Gastroesophageal sphincter (tissue), 4 donors: ENCODE data around the gene DHRSX. TPM values are rescaled to one million over a fixed set of nuclear protein-coding genes. Genes with fewer than 3 reads are reported as not detected.
"Not testable (repeated sequence)": the region's sequence is repeated elsewhere in the genome, so short reads cannot be mapped to it uniquely, and the experiment has no call there.

Experiments used
- ATAC-seq: fragments of 150-250 bp; one replicate; pipeline ENCODE4 v1.9.1; 2016; ENCODE audit warnings: mild to moderate bottlenecking, moderate library complexity
- H3K27ac ChIP-seq, 4 donors: fragments of 200-600 bp; sonication (generic) in 3 of 4; 1 replicate in 3 of 4; 2 replicates in 1 of 4; pipeline ENCODE4 v1.5.1; 2016 to 2019
- H3K27me3 ChIP-seq: fragments of 200-600 bp; sonication (generic); one replicate; pipeline ENCODE4 v1.5.1; 2019
- H3K36me3 ChIP-seq, 2 donors: fragments of 200-600 bp; sonication (generic); one replicate each; pipeline ENCODE4 v1.5.1; 2019; ENCODE audit warnings: control low read depth in 1 of 2
- H3K4me1 ChIP-seq, 3 donors: fragments of 200-600 bp; sonication (generic); 1 replicate in 2 of 3; 2 replicates in 1 of 3; pipeline ENCODE4 v1.5.1; 2016 to 2019; ENCODE audit warnings: control low read depth in 2 of 3
- H3K4me3 ChIP-seq, 2 donors: fragments of 200-600 bp; sonication (generic); one replicate each; pipeline ENCODE4 v1.5.1; 2019; ENCODE audit warnings: mild to moderate bottlenecking in 1 of 2, moderate library complexity in 1 of 2
- H3K9me3 ChIP-seq, 3 donors: fragments of 200-600 bp; sonication (generic); one replicate each; pipeline ENCODE4 v1.5.1; 2017 to 2019; ENCODE audit warnings: control low read depth in 2 of 3
- CTCF ChIP-seq, 4 experiments: fragments of 200-600 bp in 2 of 4; fragments of 450-650 bp in 2 of 4; sonication (generic) in 1 of 4; IDR thresholded peaks; one replicate each; pipeline ENCODE4 v1.5.1; 2017 to 2019; ENCODE audit warnings: antibody characterized with exemption in 4 of 4, mild to moderate bottlenecking in 2 of 4, moderate library complexity in 2 of 4
- EP300 ChIP-seq: sonication (generic); formaldehyde crosslinking; IDR thresholded peaks from one replicate; pipeline ENCODE4 v1.6.1; 2017; ENCODE audit warnings: antibody characterized with exemption, mild to moderate bottlenecking
- POLR2A ChIP-seq, 2 donors: fragments of 450-650 bp; IDR thresholded peaks; one replicate each; pipeline ENCODE4 v1.6.1; 2017; ENCODE audit warnings: antibody characterized with exemption in 2 of 2, mild to moderate bottlenecking in 2 of 2, moderate library complexity in 1 of 2
- POLR2AphosphoS5 ChIP-seq: sonication (generic); formaldehyde crosslinking; IDR thresholded peaks from one replicate; pipeline ENCODE4 v1.6.1; 2017; ENCODE audit warnings: antibody characterized with exemption
- WGBS, 2 donors: methylation state at CpG; one replicate each; pipeline ENCODE4 v1.1.5; 2018; ENCODE audit warnings: low coverage in 1 of 2; 5-methylcytosine and 5-hydroxymethylcytosine counted together
- total RNA-seq, 4 donors: library from RNA; depleted of rRNA; stranded (reverse); fragments of >200 nt; gene quantifications; one replicate each; pipeline ENCODE4 v1.1.0, GENCODE V29; 2016

Gene DHRSX
- total RNA-seq, 4 donors from 2014 or later, result 16.8 to 26.3 (median 21.1) TPM

GRCh38 chrX:2539586-2539985 is 38.8 kb upstream of the DHRSX start:
- no peaks in the 10 kb centered on the region for H3K36me3 ChIP-seq
- no peak overlapping the region for H3K27ac ChIP-seq
- no peaks in the 10 kb centered on the region for H3K9me3 ChIP-seq
- H3K27me3 ChIP-seq, result no peaks in the 10 kb centered on the region
- no peak overlapping the region for H3K4me3 ChIP-seq
- WGBS, 2 donors, result 64 to 74% methylated on average over 3 of the region's 3 CpGs
- no peak for TF ChIP-seq POLR2AphosphoS5
- no peak for TF ChIP-seq CTCF (IDR thresholded peaks at IDR 0.05)
- no peak for TF ChIP-seq POLR2A (IDR thresholded peaks at IDR 0.05)
- ATAC-seq, result no peak
- H3K4me1 ChIP-seq, result no peaks in the 10 kb centered on the region

- H3K9me3 ChIP-seq, result no peaks in the 10 kb centered on the region
- H3K36me3 ChIP-seq, result no peaks in the 10 kb centered on the region
- no peak overlapping the region for H3K4me3 ChIP-seq
- H3K27ac ChIP-seq, result no peak overlapping the region
- no peak for ATAC-seq
- TF ChIP-seq POLR2A (IDR thresholded peaks at IDR 0.05) (no peak), EP300 (no peak), CTCF (IDR thresholded peaks at IDR 0.05) (no peak), POLR2AphosphoS5 (no peak)
- no peaks in the 10 kb centered on the region for H3K27me3 ChIP-seq
- 27 to 33% methylated on average over 8 to 14 of the region's 15 CpGs for WGBS, 2 donors
- no peaks in the 10 kb centered on the region for H3K4me1 ChIP-seq
Measured at GRCh38 chrX:2538031-2538757, 37.4 kb upstream of the DHRSX start.

GRCh38 chrX:2536974-2537373 is 36.2 kb upstream of the DHRSX start:
- no peaks in the 10 kb centered on the region for H3K4me1 ChIP-seq
- no peak for ATAC-seq
- WGBS, 2 donors, result 59 to 70% methylated on average over 3 to 4 of the region's 5 CpGs
- H3K27me3 ChIP-seq, result no peaks in the 10 kb centered on the region
- no peaks in the 10 kb centered on the region for H3K36me3 ChIP-seq
- TF ChIP-seq EP300, result no peak
- no peak for TF ChIP-seq CTCF (IDR thresholded peaks at IDR 0.05)
- TF ChIP-seq POLR2AphosphoS5, result no peak
- no peak for TF ChIP-seq POLR2A (IDR thresholded peaks at IDR 0.05)
- H3K4me3 ChIP-seq, result no peak overlapping the region
- H3K27ac ChIP-seq, result no peak overlapping the region
- no peaks in the 10 kb centered on the region for H3K9me3 ChIP-seq

- 78 to 87% methylated on average over 4 to 7 of the region's 7 CpGs for whole genome bisulfite sequencing, 2 donors
- Histone ChIP-seq H3K4me1 (no peaks in the 10 kb centered on the region), H3K27ac (no peak overlapping the region), H3K4me3 (no peak overlapping the region), H3K9me3 (no peaks in the 10 kb centered on the region), H3K36me3 (no peaks in the 10 kb centered on the region), H3K27me3 (no peaks in the 10 kb centered on the region)
- TF ChIP-seq POLR2A (IDR thresholded peaks at IDR 0.05), result no peak
- TF ChIP-seq POLR2AphosphoS5, result no peak
- no peak for TF ChIP-seq EP300
- no peak for TF ChIP-seq CTCF (IDR thresholded peaks at IDR 0.05)
- no peak for ATAC-seq
Measured at GRCh38 chrX:2536141-2536540, 35.4 kb upstream of the DHRSX start.

GRCh38 chrX:2534261-2535021 is 33.7 kb upstream of the DHRSX start:
- H3K4me3 ChIP-seq, result not testable (repeated sequence)

More at GRCh38 chrX:2534261-2535021, 33.7 kb upstream of the DHRSX start:
- 40 to 69% methylated on average over 2 to 5 of the region's 5 CpGs for WGBS, 2 donors
- not testable (repeated sequence) for H3K4me1 ChIP-seq, H3K36me3 ChIP-seq, H3K27me3 ChIP-seq, H3K9me3 ChIP-seq, H3K27ac ChIP-seq, ATAC-seq
